PC-9 (cell line): ENCODE data around the gene OR5B21.

Source experiments
- CTCF ChIP-seq: fragments of 200-600 bp; sonication (generic); conservative IDR thresholded peaks from 2 replicates; pipeline ENCODE4 v1.6.1; 2017; ENCODE audit warnings: mixed run types, antibody characterized with exemption, mild to moderate bottlenecking, moderate library complexity
- EZH2 ChIP-seq: fragments of 200-600 bp; sonication (generic); IDR thresholded peaks from 2 replicates; pipeline ENCODE4 v1.8.0; 2017; ENCODE audit warnings: antibody characterized with exemption, low read depth

GRCh38 chr11:58507355-58507754 lies 550 bp downstream of the OR5B21 start:
- TF ChIP-seq CTCF (no peak), EZH2 (no peak)
